ENCODE measurements around the gene TRIM33. TPM values are rescaled to one million over a fixed set of nuclear protein-coding genes. Genes with fewer than 3 reads are reported as not detected.

The TRIM33 gene
- total and polyA plus RNA-seq, 2 of the 13 experiments (the other 11 are each of a cell fraction or from before 2014, with no cell fraction given): 35.5 to 42.2 TPM

- TF ChIP-seq ZMYM3 (CRISPR knock-in tag; IDR thresholded peaks at IDR 0.05) (0 out of 2 replicates have a peak, but pooled peaks have one; percentile 33), CSRNP1 (CRISPR knock-in tag; IDR thresholded peaks at IDR 0.05) (peak; percentile 73; the same call in 1 of the 2 replicates), MAX (IDR thresholded peaks at IDR 0.05) (peak; percentile 96), ZSCAN30 (CRISPR knock-in tag; IDR thresholded peaks at IDR 0.05) (no peak), ZNF782 (CRISPR knock-in tag; IDR thresholded peaks at IDR 0.05; ENCODE audit: borderline replicate concordance) (peak; percentile 41; the same call in 1 of the 2 replicates), TRIM24 (CRISPR knock-in tag; IDR thresholded peaks at IDR 0.05) (no peak), ZNF317 (CRISPR knock-in tag; IDR thresholded peaks at IDR 0.05) (0 out of 2 replicates have a peak, but pooled peaks have one; percentile 35), CREM (IDR thresholded peaks at IDR 0.05) (peak; percentile 43; the same call in 1 of the 2 replicates), CREM (CRISPR knock-in tag; IDR thresholded peaks at IDR 0.05) (no peak), KDM5B (CRISPR knock-in tag; IDR thresholded peaks at IDR 0.05; ENCODE audit: borderline replicate concordance) (no peak; the same call in 1 of the 2 replicates), ZNF773 (CRISPR knock-in tag; IDR thresholded peaks at IDR 0.05; ENCODE audit: borderline replicate concordance) (no peak; the same call in 1 of the 2 replicates)
- TF ChIP-seq, protein P1, sequence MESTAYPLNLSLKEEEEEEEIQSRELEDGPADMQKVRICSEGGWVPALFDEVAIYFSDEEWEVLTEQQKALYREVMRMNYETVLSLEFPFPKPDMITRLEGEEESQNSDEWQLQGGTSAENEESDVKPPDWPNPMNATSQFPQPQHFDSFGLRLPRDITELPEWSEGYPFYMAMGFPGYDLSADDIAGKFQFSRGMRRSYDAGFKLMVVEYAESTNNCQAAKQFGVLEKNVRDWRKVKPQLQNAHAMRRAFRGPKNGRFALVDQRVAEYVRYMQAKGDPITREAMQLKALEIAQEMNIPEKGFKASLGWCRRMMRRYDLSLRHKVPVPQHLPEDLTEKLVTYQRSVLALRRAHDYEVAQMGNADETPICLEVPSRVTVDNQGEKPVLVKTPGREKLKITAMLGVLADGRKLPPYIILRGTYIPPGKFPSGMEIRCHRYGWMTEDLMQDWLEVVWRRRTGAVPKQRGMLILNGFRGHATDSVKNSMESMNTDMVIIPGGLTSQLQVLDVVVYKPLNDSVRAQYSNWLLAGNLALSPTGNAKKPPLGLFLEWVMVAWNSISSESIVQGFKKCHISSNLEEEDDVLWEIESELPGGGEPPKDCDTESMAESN (CRISPR knock-in tag; conservative IDR thresholded peaks at IDR 0.05): peak; percentile 94
- TF ChIP-seq, protein P2, sequence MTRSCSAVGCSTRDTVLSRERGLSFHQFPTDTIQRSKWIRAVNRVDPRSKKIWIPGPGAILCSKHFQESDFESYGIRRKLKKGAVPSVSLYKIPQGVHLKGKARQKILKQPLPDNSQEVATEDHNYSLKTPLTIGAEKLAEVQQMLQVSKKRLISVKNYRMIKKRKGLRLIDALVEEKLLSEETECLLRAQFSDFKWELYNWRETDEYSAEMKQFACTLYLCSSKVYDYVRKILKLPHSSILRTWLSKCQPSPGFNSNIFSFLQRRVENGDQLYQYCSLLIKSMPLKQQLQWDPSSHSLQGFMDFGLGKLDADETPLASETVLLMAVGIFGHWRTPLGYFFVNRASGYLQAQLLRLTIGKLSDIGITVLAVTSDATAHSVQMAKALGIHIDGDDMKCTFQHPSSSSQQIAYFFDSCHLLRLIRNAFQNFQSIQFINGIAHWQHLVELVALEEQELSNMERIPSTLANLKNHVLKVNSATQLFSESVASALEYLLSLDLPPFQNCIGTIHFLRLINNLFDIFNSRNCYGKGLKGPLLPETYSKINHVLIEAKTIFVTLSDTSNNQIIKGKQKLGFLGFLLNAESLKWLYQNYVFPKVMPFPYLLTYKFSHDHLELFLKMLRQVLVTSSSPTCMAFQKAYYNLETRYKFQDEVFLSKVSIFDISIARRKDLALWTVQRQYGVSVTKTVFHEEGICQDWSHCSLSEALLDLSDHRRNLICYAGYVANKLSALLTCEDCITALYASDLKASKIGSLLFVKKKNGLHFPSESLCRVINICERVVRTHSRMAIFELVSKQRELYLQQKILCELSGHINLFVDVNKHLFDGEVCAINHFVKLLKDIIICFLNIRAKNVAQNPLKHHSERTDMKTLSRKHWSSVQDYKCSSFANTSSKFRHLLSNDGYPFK (CRISPR knock-in tag; IDR thresholded peaks at IDR 0.05; ENCODE audit: borderline replicate concordance): peak; percentile 53
- TF ChIP-seq, protein P3, sequence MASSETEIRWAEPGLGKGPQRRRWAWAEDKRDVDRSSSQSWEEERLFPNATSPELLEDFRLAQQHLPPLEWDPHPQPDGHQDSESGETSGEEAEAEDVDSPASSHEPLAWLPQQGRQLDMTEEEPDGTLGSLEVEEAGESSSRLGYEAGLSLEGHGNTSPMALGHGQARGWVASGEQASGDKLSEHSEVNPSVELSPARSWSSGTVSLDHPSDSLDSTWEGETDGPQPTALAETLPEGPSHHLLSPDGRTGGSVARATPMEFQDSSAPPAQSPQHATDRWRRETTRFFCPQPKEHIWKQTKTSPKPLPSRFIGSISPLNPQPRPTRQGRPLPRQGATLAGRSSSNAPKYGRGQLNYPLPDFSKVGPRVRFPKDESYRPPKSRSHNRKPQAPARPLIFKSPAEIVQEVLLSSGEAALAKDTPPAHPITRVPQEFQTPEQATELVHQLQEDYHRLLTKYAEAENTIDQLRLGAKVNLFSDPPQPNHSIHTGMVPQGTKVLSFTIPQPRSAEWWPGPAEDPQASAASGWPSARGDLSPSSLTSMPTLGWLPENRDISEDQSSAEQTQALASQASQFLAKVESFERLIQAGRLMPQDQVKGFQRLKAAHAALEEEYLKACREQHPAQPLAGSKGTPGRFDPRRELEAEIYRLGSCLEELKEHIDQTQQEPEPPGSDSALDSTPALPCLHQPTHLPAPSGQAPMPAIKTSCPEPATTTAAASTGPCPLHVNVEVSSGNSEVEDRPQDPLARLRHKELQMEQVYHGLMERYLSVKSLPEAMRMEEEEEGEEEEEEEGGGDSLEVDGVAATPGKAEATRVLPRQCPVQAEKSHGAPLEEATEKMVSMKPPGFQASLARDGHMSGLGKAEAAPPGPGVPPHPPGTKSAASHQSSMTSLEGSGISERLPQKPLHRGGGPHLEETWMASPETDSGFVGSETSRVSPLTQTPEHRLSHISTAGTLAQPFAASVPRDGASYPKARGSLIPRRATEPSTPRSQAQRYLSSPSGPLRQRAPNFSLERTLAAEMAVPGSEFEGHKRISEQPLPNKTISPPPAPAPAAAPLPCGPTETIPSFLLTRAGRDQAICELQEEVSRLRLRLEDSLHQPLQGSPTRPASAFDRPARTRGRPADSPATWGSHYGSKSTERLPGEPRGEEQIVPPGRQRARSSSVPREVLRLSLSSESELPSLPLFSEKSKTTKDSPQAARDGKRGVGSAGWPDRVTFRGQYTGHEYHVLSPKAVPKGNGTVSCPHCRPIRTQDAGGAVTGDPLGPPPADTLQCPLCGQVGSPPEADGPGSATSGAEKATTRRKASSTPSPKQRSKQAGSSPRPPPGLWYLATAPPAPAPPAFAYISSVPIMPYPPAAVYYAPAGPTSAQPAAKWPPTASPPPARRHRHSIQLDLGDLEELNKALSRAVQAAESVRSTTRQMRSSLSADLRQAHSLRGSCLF (CRISPR knock-in tag; IDR thresholded peaks at IDR 0.05; ENCODE audit: borderline replicate concordance): 0 out of 2 replicates have a peak, but pooled peaks have one; percentile 35
- TF ChIP-seq, protein P4, sequence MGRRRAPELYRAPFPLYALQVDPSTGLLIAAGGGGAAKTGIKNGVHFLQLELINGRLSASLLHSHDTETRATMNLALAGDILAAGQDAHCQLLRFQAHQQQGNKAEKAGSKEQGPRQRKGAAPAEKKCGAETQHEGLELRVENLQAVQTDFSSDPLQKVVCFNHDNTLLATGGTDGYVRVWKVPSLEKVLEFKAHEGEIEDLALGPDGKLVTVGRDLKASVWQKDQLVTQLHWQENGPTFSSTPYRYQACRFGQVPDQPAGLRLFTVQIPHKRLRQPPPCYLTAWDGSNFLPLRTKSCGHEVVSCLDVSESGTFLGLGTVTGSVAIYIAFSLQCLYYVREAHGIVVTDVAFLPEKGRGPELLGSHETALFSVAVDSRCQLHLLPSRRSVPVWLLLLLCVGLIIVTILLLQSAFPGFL (CRISPR knock-in tag; IDR thresholded peaks at IDR 0.05): no peak
Observed at GRCh38 chr1:114511032-114511785, at the start of gene TRIM33 (continued).
